ENCODE measurements around the gene TMEM154.

The TMEM154 gene

DNA sequence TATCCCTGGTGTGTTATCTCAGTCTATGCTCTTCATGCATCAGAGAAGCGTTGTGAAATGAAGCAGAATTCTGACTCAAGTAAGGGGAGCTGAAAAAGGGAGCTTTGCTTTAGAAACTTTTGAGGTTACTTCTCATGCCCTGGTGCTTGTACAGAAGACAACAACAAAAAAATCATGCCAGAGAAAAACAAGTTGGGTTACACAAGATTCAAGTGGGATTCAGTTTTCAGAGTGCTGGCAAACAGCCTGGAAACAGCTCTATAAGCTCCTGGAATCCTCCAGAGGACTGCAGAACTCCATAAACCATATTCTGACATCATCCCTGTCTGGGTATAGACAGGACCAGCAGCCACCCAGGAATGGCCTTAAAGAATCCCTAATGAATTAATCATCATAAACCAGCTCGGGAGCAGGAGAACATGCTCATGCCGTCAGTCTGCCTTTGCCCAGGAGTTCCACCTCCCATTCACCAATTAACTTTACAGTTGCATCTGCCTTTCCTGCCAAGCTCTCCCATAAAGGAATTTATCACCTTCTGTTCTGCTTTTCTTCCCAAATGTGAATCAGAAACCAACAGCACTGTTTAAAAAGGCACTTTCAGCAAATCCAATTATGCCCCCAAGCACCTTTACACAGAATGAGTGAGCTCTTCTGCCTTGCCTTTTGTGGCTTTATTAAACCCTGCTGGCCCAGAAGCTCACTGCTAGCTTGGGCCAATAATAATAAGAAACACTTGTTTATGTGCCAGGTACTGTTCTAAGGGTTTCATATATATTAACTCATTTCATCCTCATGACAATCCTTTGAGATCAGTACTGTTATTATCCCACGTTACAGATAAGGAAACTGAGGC, 89.4 kb downstream of the TMEM154 start (continued):
- TF ChIP-seq, protein P1, sequence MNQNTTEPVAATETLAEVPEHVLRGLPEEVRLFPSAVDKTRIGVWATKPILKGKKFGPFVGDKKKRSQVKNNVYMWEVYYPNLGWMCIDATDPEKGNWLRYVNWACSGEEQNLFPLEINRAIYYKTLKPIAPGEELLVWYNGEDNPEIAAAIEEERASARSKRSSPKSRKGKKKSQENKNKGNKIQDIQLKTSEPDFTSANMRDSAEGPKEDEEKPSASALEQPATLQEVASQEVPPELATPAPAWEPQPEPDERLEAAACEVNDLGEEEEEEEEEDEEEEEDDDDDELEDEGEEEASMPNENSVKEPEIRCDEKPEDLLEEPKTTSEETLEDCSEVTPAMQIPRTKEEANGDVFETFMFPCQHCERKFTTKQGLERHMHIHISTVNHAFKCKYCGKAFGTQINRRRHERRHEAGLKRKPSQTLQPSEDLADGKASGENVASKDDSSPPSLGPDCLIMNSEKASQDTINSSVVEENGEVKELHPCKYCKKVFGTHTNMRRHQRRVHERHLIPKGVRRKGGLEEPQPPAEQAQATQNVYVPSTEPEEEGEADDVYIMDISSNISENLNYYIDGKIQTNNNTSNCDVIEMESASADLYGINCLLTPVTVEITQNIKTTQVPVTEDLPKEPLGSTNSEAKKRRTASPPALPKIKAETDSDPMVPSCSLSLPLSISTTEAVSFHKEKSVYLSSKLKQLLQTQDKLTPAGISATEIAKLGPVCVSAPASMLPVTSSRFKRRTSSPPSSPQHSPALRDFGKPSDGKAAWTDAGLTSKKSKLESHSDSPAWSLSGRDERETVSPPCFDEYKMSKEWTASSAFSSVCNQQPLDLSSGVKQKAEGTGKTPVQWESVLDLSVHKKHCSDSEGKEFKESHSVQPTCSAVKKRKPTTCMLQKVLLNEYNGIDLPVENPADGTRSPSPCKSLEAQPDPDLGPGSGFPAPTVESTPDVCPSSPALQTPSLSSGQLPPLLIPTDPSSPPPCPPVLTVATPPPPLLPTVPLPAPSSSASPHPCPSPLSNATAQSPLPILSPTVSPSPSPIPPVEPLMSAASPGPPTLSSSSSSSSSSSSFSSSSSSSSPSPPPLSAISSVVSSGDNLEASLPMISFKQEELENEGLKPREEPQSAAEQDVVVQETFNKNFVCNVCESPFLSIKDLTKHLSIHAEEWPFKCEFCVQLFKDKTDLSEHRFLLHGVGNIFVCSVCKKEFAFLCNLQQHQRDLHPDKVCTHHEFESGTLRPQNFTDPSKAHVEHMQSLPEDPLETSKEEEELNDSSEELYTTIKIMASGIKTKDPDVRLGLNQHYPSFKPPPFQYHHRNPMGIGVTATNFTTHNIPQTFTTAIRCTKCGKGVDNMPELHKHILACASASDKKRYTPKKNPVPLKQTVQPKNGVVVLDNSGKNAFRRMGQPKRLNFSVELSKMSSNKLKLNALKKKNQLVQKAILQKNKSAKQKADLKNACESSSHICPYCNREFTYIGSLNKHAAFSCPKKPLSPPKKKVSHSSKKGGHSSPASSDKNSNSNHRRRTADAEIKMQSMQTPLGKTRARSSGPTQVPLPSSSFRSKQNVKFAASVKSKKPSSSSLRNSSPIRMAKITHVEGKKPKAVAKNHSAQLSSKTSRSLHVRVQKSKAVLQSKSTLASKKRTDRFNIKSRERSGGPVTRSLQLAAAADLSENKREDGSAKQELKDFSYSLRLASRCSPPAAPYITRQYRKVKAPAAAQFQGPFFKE (tag by site-specific recombination; IDR thresholded peaks at IDR 0.05; ENCODE audit: borderline replicate concordance), result no peak
- TF ChIP-seq IKZF3 (tag by site-specific recombination; IDR thresholded peaks at IDR 0.05), result 0 out of 2 replicates have a peak, but pooled peaks have one; percentile 61
- TF ChIP-seq ZNF76 (tag by site-specific recombination; IDR thresholded peaks at IDR 0.05; ENCODE audit: borderline replicate concordance, low read depth), result no peak
- TF ChIP-seq ZNF48 (tag by site-specific recombination; IDR thresholded peaks at IDR 0.05), result no peak
- no peak for TF ChIP-seq ZNF837 (tag by site-specific recombination; IDR thresholded peaks at IDR 0.05)
- TF ChIP-seq, protein P2, sequence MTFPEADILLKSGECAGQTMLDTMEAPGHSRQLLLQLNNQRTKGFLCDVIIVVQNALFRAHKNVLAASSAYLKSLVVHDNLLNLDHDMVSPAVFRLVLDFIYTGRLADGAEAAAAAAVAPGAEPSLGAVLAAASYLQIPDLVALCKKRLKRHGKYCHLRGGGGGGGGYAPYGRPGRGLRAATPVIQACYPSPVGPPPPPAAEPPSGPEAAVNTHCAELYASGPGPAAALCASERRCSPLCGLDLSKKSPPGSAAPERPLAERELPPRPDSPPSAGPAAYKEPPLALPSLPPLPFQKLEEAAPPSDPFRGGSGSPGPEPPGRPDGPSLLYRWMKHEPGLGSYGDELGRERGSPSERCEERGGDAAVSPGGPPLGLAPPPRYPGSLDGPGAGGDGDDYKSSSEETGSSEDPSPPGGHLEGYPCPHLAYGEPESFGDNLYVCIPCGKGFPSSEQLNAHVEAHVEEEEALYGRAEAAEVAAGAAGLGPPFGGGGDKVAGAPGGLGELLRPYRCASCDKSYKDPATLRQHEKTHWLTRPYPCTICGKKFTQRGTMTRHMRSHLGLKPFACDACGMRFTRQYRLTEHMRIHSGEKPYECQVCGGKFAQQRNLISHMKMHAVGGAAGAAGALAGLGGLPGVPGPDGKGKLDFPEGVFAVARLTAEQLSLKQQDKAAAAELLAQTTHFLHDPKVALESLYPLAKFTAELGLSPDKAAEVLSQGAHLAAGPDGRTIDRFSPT (tag by site-specific recombination; IDR thresholded peaks at IDR 0.05), result peak; percentile 30; the same call in 1 of the 2 replicates
- peak; percentile 56 for TF ChIP-seq SP2 (tag by site-specific recombination; IDR thresholded peaks at IDR 0.05)
- TF ChIP-seq ZNF747 (tag by site-specific recombination; IDR thresholded peaks at IDR 0.05), result no peak
- no peak for TF ChIP-seq ZNF560 (tag by site-specific recombination; IDR thresholded peaks at IDR 0.05; ENCODE audit: borderline replicate concordance)
- no peak for TF ChIP-seq GLI4 (tag by site-specific recombination; IDR thresholded peaks at IDR 0.05)
- peak; percentile 75 for TF ChIP-seq ZNF366 (tag by site-specific recombination; conservative IDR thresholded peaks at IDR 0.05)
- TF ChIP-seq ZNF214 (tag by site-specific recombination; IDR thresholded peaks at IDR 0.05; ENCODE audit: borderline replicate concordance), result no peak
- no peak for TF ChIP-seq ZNF610 (tag by site-specific recombination; IDR thresholded peaks at IDR 0.05; ENCODE audit: borderline replicate concordance)
- TF ChIP-seq ZNF335 (tag by site-specific recombination; conservative IDR thresholded peaks at IDR 0.05), result peak; percentile 54
- TF ChIP-seq ZNF558 (tag by site-specific recombination; IDR thresholded peaks at IDR 0.05), result no peak
- TF ChIP-seq, protein P3, sequence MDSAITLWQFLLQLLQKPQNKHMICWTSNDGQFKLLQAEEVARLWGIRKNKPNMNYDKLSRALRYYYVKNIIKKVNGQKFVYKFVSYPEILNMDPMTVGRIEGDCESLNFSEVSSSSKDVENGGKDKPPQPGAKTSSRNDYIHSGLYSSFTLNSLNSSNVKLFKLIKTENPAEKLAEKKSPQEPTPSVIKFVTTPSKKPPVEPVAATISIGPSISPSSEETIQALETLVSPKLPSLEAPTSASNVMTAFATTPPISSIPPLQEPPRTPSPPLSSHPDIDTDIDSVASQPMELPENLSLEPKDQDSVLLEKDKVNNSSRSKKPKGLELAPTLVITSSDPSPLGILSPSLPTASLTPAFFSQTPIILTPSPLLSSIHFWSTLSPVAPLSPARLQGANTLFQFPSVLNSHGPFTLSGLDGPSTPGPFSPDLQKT (IDR thresholded peaks at IDR 0.05; ENCODE audit: borderline replicate concordance, low read depth, low read length), result no peak
- TF ChIP-seq GLIS2 (tag by site-specific recombination; IDR thresholded peaks at IDR 0.05), result no peak
- TF ChIP-seq ZFHX2 (tag by site-specific recombination; conservative IDR thresholded peaks at IDR 0.05), result no peak
- peak; percentile 67 for TF ChIP-seq KLF10 (tag by site-specific recombination; IDR thresholded peaks at IDR 0.05)
- TF ChIP-seq, protein P4, sequence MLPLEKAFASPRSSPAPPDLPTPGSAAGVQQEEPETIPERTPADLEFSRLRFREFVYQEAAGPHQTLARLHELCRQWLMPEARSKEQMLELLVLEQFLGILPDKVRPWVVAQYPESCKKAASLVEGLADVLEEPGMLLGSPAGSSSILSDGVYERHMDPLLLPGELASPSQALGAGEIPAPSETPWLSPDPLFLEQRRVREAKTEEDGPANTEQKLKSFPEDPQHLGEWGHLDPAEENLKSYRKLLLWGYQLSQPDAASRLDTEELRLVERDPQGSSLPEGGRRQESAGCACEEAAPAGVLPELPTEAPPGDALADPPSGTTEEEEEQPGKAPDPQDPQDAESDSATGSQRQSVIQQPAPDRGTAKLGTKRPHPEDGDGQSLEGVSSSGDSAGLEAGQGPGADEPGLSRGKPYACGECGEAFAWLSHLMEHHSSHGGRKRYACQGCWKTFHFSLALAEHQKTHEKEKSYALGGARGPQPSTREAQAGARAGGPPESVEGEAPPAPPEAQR (tag by site-specific recombination; IDR thresholded peaks at IDR 0.05), result no peak
- no peak for TF ChIP-seq ZNF654 (tag by site-specific recombination; IDR thresholded peaks at IDR 0.05; ENCODE audit: low read depth)
- TF ChIP-seq ZNF19 (tag by site-specific recombination; IDR thresholded peaks at IDR 0.05; ENCODE audit: low read depth), result no peak
- TF ChIP-seq ZNF211 (tag by site-specific recombination; IDR thresholded peaks at IDR 0.05; ENCODE audit: low read depth), result no peak
- TF ChIP-seq ZNF792 (tag by site-specific recombination; IDR thresholded peaks at IDR 0.05), result no peak
- no peak for TF ChIP-seq BCL11B (tag by site-specific recombination; IDR thresholded peaks at IDR 0.05; ENCODE audit: low read depth)
